KBM-7 (cell line): Measurements from ENCODE around the gene PTPRM.

ENCODE experiments used
- DNase-seq: peaks from one replicate; pipeline ENCODE4 v3.0.0-alpha.2; 2015
- in situ Hi-C: fragments of 300-500 bp; cut with MboI; formaldehyde crosslinking; loops from 2 replicates; pipeline ENCODE4 v1.14.3; 2020; ENCODE audit warnings: low sequenced_read_pairs, low pct_unique_long_range_greater_than_20kb, mixed read lengths

PTPRM gene

GRCh38 chr18:7565677-7566076 lies 1.4 kb upstream of the PTPRM start:
- in situ Hi-C loops = no loop called here
- no peak for DNase-seq

- no peak for DNase-seq
- in situ Hi-C loops = no loop called here
These were observed 911 bp upstream of the PTPRM start for GRCh38 chr18:7566244-7566566.

GRCh38 chr18:7567474-7568425 lies 634 bp downstream of the PTPRM start:
- in situ Hi-C loops = no loop called here
- DNase-seq = peak; percentile 49

- in situ Hi-C loops = no loop called here
- DNase-seq = peak; percentile 19
These were observed 1.3 kb downstream of the PTPRM start for GRCh38 chr18:7568426-7568825.

- no peak for DNase-seq
- in situ Hi-C loops = no loop called here
These were observed 4.5 kb downstream of the PTPRM start for GRCh38 chr18:7571626-7572025.

- DNase-seq = no peak
- in situ Hi-C loops = no loop called here
These were observed 5.7 kb downstream of the PTPRM start for GRCh38 chr18:7572822-7573221.

GRCh38 chr18:7575465-7576028 lies 8.4 kb downstream of the PTPRM start:
- no peak for DNase-seq

GRCh38 chr18:7576077-7576476 lies 9.0 kb downstream of the PTPRM start:
- in situ Hi-C loops = no loop called here
- no peak for DNase-seq

More at GRCh38 chr18:7575465-7576028, 8.4 kb downstream of the PTPRM start:
- in situ Hi-C loops = no loop called here

- in situ Hi-C loops = no loop called here
- DNase-seq = no peak
These were observed 9.6 kb downstream of the PTPRM start for GRCh38 chr18:7576685-7577084.

GRCh38 chr18:7577706-7578105 lies 10.6 kb downstream of the PTPRM start:
- in situ Hi-C loops = no loop called here
- no peak for DNase-seq

GRCh38 chr18:7579176-7579917 lies 12.2 kb downstream of the PTPRM start:
- in situ Hi-C loops = no loop called here
- DNase-seq = no peak

GRCh38 chr18:7579918-7580542 lies 12.9 kb downstream of the PTPRM start:
- in situ Hi-C loops = no loop called here
- no peak for DNase-seq

- in situ Hi-C loops = no loop called here
These were observed 17.6 kb downstream of the PTPRM start for GRCh38 chr18:7584646-7585275.

GRCh38 chr18:7585276-7585670 lies 18.2 kb downstream of the PTPRM start:
- in situ Hi-C loops = no loop called here
- no peak for DNase-seq

More at GRCh38 chr18:7584646-7585275, 17.6 kb downstream of the PTPRM start:
- no peak for DNase-seq

GRCh38 chr18:7586379-7586778 lies 19.3 kb downstream of the PTPRM start:
- in situ Hi-C loops = no loop called here

GRCh38 chr18:7590826-7591560 lies 23.9 kb downstream of the PTPRM start:
- in situ Hi-C loops = no loop called here
- no peak for DNase-seq

More at GRCh38 chr18:7586379-7586778, 19.3 kb downstream of the PTPRM start:
- DNase-seq = no peak

GRCh38 chr18:7592305-7593071 lies 25.4 kb downstream of the PTPRM start:
- in situ Hi-C loops = no loop called here
- DNase-seq = no peak
